IPS-20b (cell line): Measurements from ENCODE around the gene SLC6A11.

Experiments
- H3K27ac ChIP-seq: one replicate; pipeline ENCODE4 v1.5.1; 2013; ENCODE audit warnings: low read length
- H3K27me3 ChIP-seq: 2 replicates; pipeline ENCODE4 v1.6.1; 2013; ENCODE audit warnings: mild to moderate bottlenecking, low read length, inconsistent platforms; ENCODE audit not compliant: insufficient read depth
- H3K36me3 ChIP-seq: 2 replicates; pipeline ENCODE4 v1.6.1; 2013; ENCODE audit warnings: low read depth, mild to moderate bottlenecking, inconsistent platforms, low read length, moderate library complexity; ENCODE audit not compliant: insufficient read depth
- H3K4me1 ChIP-seq: 2 replicates; pipeline ENCODE4 v1.6.1; 2013; ENCODE audit warnings: mild to moderate bottlenecking, control low read depth, inconsistent platforms, low read length, moderate library complexity; ENCODE audit not compliant: insufficient read depth
- H3K4me3 ChIP-seq: 2 replicates; pipeline ENCODE4 v1.5.1; 2013; ENCODE audit warnings: mild to moderate bottlenecking, low read length, inconsistent platforms
- H3K9ac ChIP-seq: 2 replicates; pipeline ENCODE4 v1.6.1; 2013; ENCODE audit warnings: low read depth, mild to moderate bottlenecking, inconsistent platforms, low read length, moderate library complexity
- H3K9me3 ChIP-seq: 2 replicates; pipeline ENCODE4 v1.6.1; 2013; ENCODE audit warnings: mild to moderate bottlenecking, low read depth, low read length, inconsistent platforms; ENCODE audit not compliant: insufficient read depth

Gene SLC6A11

DNA sequence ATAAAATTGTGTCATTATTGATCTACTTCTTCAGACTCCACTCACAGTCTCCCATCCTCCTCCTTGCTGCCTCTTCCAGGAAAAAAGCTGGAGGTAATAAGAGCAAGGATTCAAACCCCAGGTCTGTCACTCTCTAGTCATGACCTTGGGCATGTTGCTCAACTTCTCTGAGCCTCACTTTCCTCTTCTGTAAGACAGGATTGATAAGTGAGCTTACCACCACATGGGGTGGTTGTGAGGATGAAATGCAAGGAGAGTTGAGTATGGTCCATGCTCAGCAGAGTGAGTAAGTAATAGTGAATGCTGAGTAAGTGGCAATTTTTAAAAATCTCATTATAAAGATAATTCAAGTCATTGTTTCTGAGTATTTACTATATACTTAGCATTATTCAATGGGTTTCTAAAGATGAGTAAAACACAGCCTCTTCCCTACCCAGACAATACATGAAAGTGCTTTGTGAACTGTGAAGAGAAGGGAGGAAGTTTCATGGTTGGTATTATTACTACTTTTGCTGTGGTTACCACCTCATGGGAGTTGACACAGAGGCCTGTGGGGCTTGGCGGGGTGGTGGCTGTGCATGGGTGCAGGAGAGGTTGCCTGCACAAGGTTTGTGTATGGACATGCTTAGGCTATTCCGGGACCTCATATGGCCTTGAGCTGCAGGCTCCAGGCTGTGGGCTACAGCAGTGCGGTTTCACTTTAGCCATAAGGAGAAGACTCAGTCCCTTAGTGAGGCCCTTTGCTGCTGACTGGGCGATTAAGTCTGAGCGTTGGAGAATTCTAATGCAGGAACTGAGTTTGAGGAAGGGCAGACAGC, 30.0 kb downstream of the SLC6A11 start:
- Histone ChIP-seq H3K4me3 (no peak overlapping the region), H3K27ac (no peak overlapping the region), H3K4me1 (no peaks in the 10 kb centered on the region), H3K9ac (no peak overlapping the region), H3K27me3 (no peaks in the 10 kb centered on the region), H3K36me3 (no peaks in the 10 kb centered on the region), H3K9me3 (no peaks in the 10 kb centered on the region)

DNA sequence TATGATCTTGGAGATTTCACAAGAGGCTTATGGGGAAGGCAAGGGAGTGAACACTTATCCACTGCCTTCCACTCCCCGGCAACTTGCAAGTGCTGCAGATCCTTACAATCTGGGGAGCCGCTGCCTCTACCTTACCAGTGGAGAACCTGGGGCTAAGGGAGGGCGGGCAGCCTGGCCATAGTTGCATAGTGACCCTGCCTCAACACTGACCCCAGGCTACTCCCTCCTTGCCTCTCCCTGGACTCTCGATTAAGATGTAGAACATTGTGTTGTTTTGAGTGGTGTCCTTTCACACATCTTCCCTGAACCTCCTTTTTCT, 30.6 kb downstream of the SLC6A11 start:
- H3K36me3 ChIP-seq = no peaks in the 10 kb centered on the region
- H3K9ac ChIP-seq = no peak overlapping the region; the same call in 1 of the 2 replicates
- no peaks in the 10 kb centered on the region for H3K27me3 ChIP-seq

DNA sequence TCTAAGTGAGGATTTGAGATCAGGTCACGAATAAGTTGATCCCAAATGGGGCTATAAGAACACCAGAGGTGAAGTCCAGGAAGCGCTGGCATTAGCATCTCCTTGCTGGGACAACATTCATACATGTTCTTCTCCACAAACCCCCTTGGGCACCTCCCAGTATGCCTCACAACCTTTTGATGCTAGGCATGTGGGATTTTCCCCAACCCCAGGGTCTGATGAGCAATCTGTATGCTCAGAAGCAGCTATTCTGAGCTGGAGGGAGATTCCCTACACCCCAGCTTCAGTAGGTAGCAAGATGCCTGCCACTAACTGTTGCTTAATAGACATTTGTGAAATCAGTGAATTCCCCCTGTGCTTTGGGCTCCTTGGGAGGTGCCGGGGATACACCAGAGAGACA, 32.2 kb downstream of the SLC6A11 start:
- Histone ChIP-seq H3K9me3 (no peaks in the 10 kb centered on the region), H3K9ac (no peak overlapping the region), H3K4me1 (no peaks in the 10 kb centered on the region), H3K27me3 (no peaks in the 10 kb centered on the region), H3K27ac (no peak overlapping the region), H3K36me3 (no peaks in the 10 kb centered on the region), H3K4me3 (no peak overlapping the region)

More for the DNA sequence above, 30.6 kb downstream of the SLC6A11 start:
- Histone ChIP-seq H3K4me3 (no peak overlapping the region), H3K9me3 (no peaks in the 10 kb centered on the region), H3K4me1 (no peaks in the 10 kb centered on the region), H3K27ac (no peak overlapping the region)

DNA sequence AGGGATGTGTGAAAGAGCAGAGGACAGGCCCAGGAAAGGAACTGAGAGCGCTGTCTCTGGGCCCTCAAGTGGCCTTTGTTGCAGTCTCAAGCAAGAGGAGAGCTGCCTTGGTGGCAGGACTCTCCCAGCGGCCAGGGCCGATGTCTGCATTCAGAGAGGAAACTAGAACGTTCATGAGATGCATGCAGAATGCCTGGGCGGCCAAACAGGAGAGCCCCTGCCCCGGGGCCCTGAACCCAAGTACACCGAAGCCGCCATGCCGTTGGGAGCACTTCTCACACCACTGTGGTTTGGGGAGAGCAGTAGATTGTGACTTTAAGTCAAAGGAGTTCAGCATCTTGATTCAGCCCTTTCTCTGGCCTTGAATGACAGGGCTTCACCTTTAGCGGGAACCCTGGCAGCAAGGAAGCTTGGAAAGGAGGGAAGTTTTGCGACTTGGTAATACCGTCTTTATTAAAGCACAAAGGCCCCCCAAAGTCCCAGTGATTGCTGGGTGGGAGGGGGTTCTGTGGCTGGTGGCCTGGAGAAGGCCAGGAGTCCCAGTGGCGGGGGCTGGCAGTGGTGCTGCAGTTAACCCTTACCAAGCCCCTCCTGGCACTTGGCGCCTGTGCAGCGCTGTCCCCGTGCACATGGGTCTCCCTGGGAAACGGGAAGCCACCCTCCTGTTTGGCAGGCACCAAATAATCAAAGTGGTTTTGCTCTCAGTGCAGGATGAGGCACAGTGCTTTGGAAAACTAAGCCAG, 36.2 kb downstream of the SLC6A11 start:
- Histone ChIP-seq H3K4me3 (no peak overlapping the region), H3K27me3 (no peaks in the 10 kb centered on the region), H3K9ac (no peak overlapping the region), H3K27ac (no peak overlapping the region), H3K36me3 (no peaks in the 10 kb centered on the region), H3K9me3 (no peaks in the 10 kb centered on the region), H3K4me1 (no peaks in the 10 kb centered on the region)

DNA sequence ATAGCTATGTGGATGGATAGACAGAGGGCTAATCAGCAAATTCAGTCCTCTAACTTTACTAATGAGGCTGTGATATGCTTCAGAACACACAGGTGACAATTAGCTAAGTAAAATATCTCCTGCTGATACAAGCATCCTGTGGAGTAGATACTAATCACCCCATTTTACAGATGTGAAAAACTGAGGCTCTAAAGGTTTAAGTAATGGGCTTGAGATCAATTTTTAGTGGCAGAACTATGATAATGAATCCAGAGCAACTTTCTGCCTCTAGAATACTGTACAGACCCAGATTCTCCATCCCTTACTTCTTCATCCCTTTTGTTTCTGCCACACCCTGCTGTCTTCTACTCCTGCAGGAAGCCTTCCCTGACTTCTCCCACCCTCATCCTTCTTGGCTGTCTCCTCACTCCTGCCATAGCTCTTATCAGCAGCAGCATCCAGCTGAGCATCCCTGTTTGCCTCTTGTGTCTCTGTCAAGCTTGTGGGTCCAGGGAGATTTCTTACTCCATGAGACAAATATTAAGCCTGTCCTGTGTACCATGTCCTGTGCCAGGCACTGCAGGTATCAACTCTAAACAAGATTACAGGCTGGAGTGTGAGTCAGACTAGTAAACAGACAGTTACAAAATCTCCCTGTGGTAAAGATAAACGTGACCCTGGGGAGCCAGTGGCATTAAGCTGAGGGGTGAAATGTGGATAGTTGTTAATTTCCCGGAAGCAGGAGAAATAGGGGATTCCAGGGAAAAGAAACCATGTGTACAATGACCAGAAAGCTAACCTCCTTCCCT, 39.2 kb downstream of the SLC6A11 start:
- no peaks in the 10 kb centered on the region for H3K4me1 ChIP-seq
- H3K9me3 ChIP-seq = no peaks in the 10 kb centered on the region
- no peak overlapping the region for H3K4me3 ChIP-seq
- H3K36me3 ChIP-seq = no peaks in the 10 kb centered on the region
- no peak overlapping the region for H3K9ac ChIP-seq
- H3K27me3 ChIP-seq = peaks cover 5% of the 10 kb centered on the region; the same call in 1 of the 2 replicates
- no peak overlapping the region for H3K27ac ChIP-seq

DNA sequence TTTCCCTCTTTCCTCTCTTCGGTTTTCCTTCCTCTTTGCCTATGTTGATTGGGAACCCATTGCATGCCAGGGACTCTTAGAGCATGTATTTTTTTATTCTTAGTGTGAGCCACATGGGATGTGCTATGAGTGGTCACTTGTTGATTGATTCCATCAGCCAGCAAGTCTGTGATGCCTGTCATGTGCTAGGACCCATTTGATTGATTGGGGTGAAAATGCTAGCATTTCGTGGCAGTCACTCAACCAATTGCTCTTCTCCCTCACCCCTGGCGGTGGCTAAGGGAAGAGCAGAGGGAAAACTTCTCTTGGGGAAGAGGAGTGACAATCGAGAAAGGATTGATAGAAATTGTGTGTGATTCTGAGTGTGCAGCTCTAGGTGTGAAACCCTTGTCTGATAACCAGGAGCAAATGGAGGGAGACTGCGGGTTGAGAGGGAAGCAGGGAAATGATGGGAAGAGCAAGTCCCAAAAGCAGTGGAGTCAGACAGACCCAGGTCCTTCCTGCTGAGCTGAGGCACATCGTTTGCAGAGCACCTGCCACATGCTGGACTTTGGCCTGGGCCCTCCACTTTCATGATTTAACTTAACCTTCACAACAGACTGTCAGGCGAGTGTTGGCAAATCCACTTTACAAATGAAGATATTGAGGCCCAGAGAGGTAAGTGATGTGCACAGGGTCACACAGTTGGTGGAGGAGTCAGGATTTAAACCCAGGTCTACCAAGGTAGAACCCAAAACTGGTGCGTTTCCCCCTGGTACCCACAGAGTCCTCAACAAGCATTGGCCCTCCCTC, 40.0 kb downstream of the SLC6A11 start:
- H3K9me3 ChIP-seq = no peaks in the 10 kb centered on the region
- H3K36me3 ChIP-seq = no peaks in the 10 kb centered on the region
- no peak overlapping the region for H3K9ac ChIP-seq
- no peaks in the 10 kb centered on the region for H3K4me1 ChIP-seq
- no peak overlapping the region for H3K27ac ChIP-seq
- no peak overlapping the region for H3K4me3 ChIP-seq
- H3K27me3 ChIP-seq = peaks cover 11% of the 10 kb centered on the region; the same call in 1 of the 2 replicates

DNA sequence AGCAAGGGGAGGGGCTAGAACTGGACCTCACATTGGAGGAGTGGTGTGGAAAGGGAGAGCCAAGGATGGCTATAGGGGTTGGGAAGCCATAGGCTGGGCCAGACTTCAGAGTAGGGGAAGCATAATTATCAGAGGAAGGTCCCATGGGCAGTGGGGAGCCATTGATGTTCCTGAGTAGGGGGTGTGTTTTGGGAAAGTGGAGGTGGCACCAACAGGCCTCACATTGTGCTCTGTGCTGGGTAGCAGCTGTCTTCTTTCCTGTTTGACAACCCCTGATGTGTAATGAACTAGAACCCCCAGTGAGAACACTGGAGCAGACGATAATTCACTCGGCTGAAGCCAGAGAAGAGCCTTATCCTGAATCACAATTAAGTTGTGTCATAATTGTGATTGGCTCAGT, 41.2 kb downstream of the SLC6A11 start:
- no peak overlapping the region for H3K4me3 ChIP-seq
- H3K9me3 ChIP-seq = no peaks in the 10 kb centered on the region
- no peaks in the 10 kb centered on the region for H3K36me3 ChIP-seq
- H3K9ac ChIP-seq = no peak overlapping the region
- no peak overlapping the region for H3K27ac ChIP-seq
- no peaks in the 10 kb centered on the region for H3K4me1 ChIP-seq
- H3K27me3 ChIP-seq = peaks cover 11% of the 10 kb centered on the region; the same call in 1 of the 2 replicates

DNA sequence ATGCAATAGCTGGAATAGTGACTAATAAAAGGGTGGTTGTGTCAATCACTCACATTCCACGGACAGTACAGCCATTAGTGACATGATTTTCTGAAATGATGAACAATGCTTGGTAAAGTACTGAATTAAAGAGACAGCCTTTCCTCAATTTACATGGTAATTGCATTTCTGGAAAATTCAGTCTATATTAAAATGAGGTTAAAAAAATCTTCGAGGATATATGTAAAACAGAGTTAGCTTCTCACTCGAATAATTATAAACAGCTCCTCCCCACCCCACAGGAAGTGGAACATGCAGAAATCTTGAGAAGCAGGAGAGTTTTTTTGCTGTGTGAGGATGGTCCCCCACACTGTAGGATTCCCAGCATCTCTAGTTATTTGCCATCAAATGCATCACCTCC, 42.1 kb downstream of the SLC6A11 start:
- no peaks in the 10 kb centered on the region for H3K9me3 ChIP-seq
- H3K9ac ChIP-seq = no peak overlapping the region
- no peaks in the 10 kb centered on the region for H3K36me3 ChIP-seq
- no peak overlapping the region for H3K27ac ChIP-seq
- peaks cover 16% of the 10 kb centered on the region; the same call in 1 of the 2 replicates for H3K27me3 ChIP-seq
- H3K4me3 ChIP-seq = no peak overlapping the region
- no peaks in the 10 kb centered on the region for H3K4me1 ChIP-seq

DNA sequence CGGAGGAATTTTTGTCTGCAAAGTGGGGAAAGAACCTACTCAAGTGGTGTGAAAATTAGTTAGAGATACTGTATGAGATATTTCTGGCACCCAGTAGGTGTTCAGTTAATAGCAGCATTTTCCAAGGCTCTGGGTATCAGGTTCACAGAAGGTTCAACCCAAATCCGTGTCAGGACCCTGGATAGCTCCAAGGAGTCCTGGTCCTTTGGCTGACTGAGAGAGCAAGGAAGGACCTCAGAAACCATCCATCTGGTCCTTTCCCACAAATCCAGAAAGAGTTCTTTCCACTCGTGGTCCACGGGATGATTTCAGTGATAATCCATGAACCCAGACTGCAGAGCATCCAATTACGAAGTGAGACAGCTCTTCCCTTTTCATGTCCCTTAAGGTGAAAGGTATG, 51.4 kb downstream of the SLC6A11 start:
- H3K4me3 ChIP-seq = no peak overlapping the region
- H3K27ac ChIP-seq = no peak overlapping the region
- H3K27me3 ChIP-seq = peaks cover 76% of the 10 kb centered on the region
- no peaks in the 10 kb centered on the region for H3K4me1 ChIP-seq
- no peak overlapping the region for H3K9ac ChIP-seq
- no peaks in the 10 kb centered on the region for H3K9me3 ChIP-seq
- no peaks in the 10 kb centered on the region for H3K36me3 ChIP-seq

DNA sequence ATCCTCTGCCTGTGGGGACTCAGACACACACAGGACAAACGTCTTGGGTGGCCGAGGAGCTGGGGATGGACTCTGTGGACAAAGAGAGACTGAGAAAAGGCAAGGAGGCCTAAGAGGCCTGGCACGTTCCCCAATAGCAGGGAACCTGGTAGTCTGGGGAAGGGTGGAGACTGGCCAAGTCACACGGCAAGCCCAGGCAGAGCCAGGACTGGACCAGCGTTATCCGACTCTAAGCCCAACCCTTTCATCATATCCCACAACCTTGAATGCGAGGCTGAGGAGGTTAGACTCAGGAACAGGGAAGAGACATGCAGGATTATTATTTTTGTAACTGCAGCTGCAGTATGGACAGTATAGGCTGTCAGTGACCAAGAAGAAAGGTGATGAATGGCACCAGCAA, 53.4 kb downstream of the SLC6A11 start:
- no peak overlapping the region for H3K4me3 ChIP-seq
- no peaks in the 10 kb centered on the region for H3K9me3 ChIP-seq
- no peak overlapping the region for H3K27ac ChIP-seq
- no peak overlapping the region for H3K9ac ChIP-seq
- peaks cover 78% of the 10 kb centered on the region for H3K27me3 ChIP-seq
- no peaks in the 10 kb centered on the region for H3K36me3 ChIP-seq
- no peaks in the 10 kb centered on the region for H3K4me1 ChIP-seq

DNA sequence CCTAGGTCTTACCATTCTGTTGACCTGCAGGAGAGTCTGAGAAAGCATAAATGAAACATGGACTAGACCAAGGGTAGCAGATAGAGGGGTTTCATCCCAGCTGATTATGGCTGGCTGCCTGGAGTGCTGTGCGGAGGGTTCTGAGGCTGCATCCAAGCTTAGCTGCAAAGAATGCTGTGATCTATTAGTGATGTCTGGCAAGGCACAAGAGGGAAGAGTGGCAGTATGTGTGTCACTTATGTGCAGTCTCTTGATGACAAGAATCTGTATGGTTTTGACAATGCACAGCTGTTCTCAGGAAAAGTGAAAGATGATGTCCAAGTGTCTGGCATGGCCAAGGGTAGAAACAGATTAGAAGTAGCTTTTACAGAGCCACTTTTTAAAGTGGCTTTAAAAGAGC, 54.3 kb downstream of the SLC6A11 start:
- Histone ChIP-seq H3K27me3 (peaks cover 83% of the 10 kb centered on the region), H3K4me3 (no peak overlapping the region), H3K4me1 (no peaks in the 10 kb centered on the region), H3K9ac (no peak overlapping the region), H3K9me3 (no peaks in the 10 kb centered on the region), H3K36me3 (no peaks in the 10 kb centered on the region), H3K27ac (no peak overlapping the region)
